Testis (tissue), 3 donors: ENCODE measurements around the gene ZNF775. TPM values are rescaled to one million over a fixed set of nuclear protein-coding genes. Genes with fewer than 3 reads are reported as not detected.

Experiments used
- DNase-seq: peaks from one replicate; pipeline ENCODE4 v3.0.0-alpha.2; 2019
- H3K27ac ChIP-seq, 2 donors: fragments of 200-600 bp; sonication (generic); one replicate each; pipeline ENCODE4 v1.5.1; 2019
- H3K27me3 ChIP-seq: fragments of 200-600 bp; sonication (generic); one replicate; pipeline ENCODE4 v1.5.1; 2019
- H3K36me3 ChIP-seq: fragments of 200-600 bp; sonication (generic); one replicate; pipeline ENCODE4 v1.5.1; 2017; ENCODE audit warnings: low read depth; ENCODE audit errors: missing control alignments
- H3K4me1 ChIP-seq: fragments of 200-600 bp; sonication (generic); one replicate; pipeline ENCODE4 v1.5.1; 2019
- H3K4me3 ChIP-seq, 2 donors: fragments of 200-600 bp; sonication (generic); one replicate each; pipeline ENCODE4 v1.5.1; 2017 to 2019
- H3K9me3 ChIP-seq: fragments of 200-600 bp; sonication (generic); one replicate; pipeline ENCODE4 v1.5.1; 2017
- POLR2A ChIP-seq: fragments of 450-650 bp; IDR thresholded peaks from one replicate; pipeline ENCODE4 v1.6.1; 2017; ENCODE audit warnings: antibody characterized with exemption, mild to moderate bottlenecking, moderate library complexity
- WGBS, 2 donors: methylation state at CpG; one replicate each; pipeline ENCODE4 v1.1.5; 2018; 5-methylcytosine and 5-hydroxymethylcytosine counted together
- intact Hi-C: fragments of 100-400 bp; cut with DNase I; formaldehyde crosslinking; loops from one replicate; pipeline ENCODE4 v1.15.1; 2023; ENCODE audit warnings: low total_unique reads
- polyA plus RNA-seq: library from polyadenylated mRNA; stranded (reverse); fragments of 350-450 nt; fragmentation: Illumina TruSeq; extraction: RNeasy Lipid Tissue Mini Kit (QIAGEN cat#74804); gene quantifications from one replicate; pipeline ENCODE4 v1.2.3, GENCODE V29; 2014; ENCODE audit warnings: low read depth, low replicate concordance; ENCODE audit not compliant: insufficient read depth
- total RNA-seq, 2 donors: library from RNA; depleted of rRNA; stranded (reverse); fragments of >200 nt; gene quantifications; one replicate each; pipeline ENCODE4 v1.2.3, GENCODE V29; 2016
- TF ChIP-seq, protein P1 (sequence below), 3 experiments: fragments of 450-650 bp in 2 of 3; fragments of 200-600 bp in 1 of 3; sonication (generic) in 1 of 3; IDR thresholded peaks; one replicate each; pipeline ENCODE4 v1.5.1; 2016 to 2019; ENCODE audit warnings: antibody characterized with exemption in 3 of 3, mild to moderate bottlenecking in 2 of 3, moderate library complexity in 1 of 3

Gene ZNF775
- total and polyA plus RNA-seq, 3 donors from 2014 or later, result 5.2 to 14.1 (median 11.0) TPM

DNA sequence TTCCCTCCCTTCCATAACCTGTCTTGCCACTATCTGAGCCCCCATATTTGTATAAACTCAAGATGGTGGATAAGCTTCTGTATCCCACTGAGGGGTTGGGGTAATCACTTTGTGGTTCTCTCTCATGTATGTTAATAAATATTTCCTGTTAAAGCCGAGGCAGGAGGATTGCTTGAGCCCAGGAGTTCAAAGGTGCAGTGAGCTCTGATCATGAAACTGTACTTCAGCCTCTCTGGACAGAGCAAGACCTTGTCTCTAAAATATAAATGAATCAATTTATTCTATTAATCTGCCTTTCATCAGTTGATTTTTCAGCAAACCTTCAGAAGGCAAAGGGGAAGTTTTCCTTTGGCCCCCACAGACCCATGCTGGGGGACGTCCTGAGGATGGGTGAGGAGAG lies 35.9 kb upstream of the ZNF775 start:
- no peak for DNase-seq
- TF ChIP-seq POLR2A, result no peak
- TF ChIP-seq, protein P1, sequence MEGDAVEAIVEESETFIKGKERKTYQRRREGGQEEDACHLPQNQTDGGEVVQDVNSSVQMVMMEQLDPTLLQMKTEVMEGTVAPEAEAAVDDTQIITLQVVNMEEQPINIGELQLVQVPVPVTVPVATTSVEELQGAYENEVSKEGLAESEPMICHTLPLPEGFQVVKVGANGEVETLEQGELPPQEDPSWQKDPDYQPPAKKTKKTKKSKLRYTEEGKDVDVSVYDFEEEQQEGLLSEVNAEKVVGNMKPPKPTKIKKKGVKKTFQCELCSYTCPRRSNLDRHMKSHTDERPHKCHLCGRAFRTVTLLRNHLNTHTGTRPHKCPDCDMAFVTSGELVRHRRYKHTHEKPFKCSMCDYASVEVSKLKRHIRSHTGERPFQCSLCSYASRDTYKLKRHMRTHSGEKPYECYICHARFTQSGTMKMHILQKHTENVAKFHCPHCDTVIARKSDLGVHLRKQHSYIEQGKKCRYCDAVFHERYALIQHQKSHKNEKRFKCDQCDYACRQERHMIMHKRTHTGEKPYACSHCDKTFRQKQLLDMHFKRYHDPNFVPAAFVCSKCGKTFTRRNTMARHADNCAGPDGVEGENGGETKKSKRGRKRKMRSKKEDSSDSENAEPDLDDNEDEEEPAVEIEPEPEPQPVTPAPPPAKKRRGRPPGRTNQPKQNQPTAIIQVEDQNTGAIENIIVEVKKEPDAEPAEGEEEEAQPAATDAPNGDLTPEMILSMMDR (IDR thresholded peaks at IDR 0.05), result no peak
- H3K27me3 ChIP-seq, result no peaks in the 10 kb centered on the region
- H3K4me3 ChIP-seq, result no peak overlapping the region
- no peaks in the 10 kb centered on the region for H3K9me3 ChIP-seq
- intact Hi-C loops, result no loop called here
- 86 to 93% methylated on average over 2 of the region's 2 CpGs for WGBS, 2 donors
- H3K36me3 ChIP-seq, result no peaks in the 10 kb centered on the region
- no peak overlapping the region for H3K27ac ChIP-seq
- H3K4me1 ChIP-seq, result peaks cover 21% of the 10 kb centered on the region

DNA sequence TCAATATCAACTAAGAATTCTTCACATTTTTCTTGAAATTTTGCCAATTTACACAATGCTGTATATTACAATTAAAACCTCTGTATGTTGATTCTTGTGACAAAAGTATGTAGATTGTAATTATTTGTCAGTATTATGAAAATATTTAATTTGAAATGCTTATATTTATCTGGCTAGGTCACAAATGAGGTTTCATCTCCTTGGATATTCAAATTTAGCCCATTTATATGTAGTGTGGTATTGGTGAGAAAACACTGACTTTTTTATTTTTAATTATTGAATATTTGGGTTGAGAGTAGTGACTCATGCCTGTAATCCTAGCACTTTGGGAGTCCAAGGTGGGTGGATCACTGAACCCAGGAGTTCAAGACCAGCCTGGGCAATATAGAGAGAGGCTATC lies 34.8 kb upstream of the ZNF775 start:
- no peaks in the 10 kb centered on the region for H3K36me3 ChIP-seq
- intact Hi-C loops, result no loop called here
- H3K9me3 ChIP-seq, result no peaks in the 10 kb centered on the region
- H3K27me3 ChIP-seq, result no peaks in the 10 kb centered on the region
- H3K4me1 ChIP-seq, result peaks cover 21% of the 10 kb centered on the region
- H3K4me3 ChIP-seq, result no peak overlapping the region
- no peak for DNase-seq
- TF ChIP-seq POLR2A, result no peak
- TF ChIP-seq, protein P1 (IDR thresholded peaks at IDR 0.05), result no peak
- H3K27ac ChIP-seq, result no peak overlapping the region

DNA sequence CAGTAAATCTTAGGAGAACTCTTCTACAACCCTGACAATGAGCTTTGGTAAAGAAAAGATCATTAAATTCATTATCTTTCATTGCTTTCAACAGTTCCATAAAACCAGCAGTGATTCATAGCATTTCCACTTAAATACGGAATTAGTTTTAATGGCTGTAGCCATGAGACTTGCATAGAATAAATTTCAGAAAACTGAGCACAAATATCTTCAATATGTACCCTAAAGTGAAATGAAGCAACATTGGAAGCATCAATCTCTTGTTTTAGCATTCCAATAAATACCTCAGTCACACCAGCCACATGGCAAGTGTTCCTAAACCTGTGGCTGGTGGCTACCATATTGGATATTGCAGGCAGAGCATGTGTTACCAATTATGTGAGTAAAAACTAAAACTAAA lies 34.1 kb upstream of the ZNF775 start:
- H3K9me3 ChIP-seq, result no peaks in the 10 kb centered on the region
- H3K4me1 ChIP-seq, result peaks cover 16% of the 10 kb centered on the region
- 74% methylated on average over 1 of the region's 1 CpG for WGBS, 2 donors
- DNase-seq, result no peak
- intact Hi-C loops, result no loop called here
- H3K4me3 ChIP-seq, result no peak overlapping the region
- H3K27ac ChIP-seq, result no peak overlapping the region
- no peaks in the 10 kb centered on the region for H3K36me3 ChIP-seq
- TF ChIP-seq, protein P1 (IDR thresholded peaks at IDR 0.05), result no peak
- no peak for TF ChIP-seq POLR2A
- no peaks in the 10 kb centered on the region for H3K27me3 ChIP-seq

DNA sequence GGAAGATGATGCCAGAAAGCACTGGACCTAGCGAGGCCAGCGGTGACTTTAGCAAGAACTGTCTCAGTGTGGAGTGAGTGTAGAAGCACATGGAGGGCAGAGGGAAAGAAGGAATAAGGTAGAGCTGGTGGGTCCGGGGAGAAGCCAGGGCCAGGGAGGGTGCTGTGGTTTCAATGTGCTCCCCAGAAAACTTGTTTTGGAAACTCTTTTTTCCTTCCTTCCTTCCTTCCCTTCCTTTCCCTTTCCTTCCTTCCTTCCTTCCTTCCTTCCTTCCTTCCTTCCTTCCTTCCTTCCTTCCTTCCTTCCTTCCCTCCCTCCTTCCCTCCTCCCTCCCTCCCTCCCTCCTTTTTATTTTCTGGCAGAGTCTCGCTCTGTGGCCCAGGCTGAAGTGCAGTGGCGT lies 32.2 kb upstream of the ZNF775 start:
- Histone ChIP-seq H3K36me3 (no peaks in the 10 kb centered on the region), H3K4me1 (no peaks in the 10 kb centered on the region), H3K27me3 (no peaks in the 10 kb centered on the region), H3K4me3 (no peak overlapping the region), H3K9me3 (no peaks in the 10 kb centered on the region), H3K27ac (no peak overlapping the region)
- DNase-seq, result no peak
- WGBS, 2 donors, result 86 to 95% methylated on average over 5 of the region's 5 CpGs
- intact Hi-C loops, result no loop called here
- TF ChIP-seq POLR2A, result no peak
- TF ChIP-seq, protein P1 (IDR thresholded peaks at IDR 0.05), result no peak

DNA sequence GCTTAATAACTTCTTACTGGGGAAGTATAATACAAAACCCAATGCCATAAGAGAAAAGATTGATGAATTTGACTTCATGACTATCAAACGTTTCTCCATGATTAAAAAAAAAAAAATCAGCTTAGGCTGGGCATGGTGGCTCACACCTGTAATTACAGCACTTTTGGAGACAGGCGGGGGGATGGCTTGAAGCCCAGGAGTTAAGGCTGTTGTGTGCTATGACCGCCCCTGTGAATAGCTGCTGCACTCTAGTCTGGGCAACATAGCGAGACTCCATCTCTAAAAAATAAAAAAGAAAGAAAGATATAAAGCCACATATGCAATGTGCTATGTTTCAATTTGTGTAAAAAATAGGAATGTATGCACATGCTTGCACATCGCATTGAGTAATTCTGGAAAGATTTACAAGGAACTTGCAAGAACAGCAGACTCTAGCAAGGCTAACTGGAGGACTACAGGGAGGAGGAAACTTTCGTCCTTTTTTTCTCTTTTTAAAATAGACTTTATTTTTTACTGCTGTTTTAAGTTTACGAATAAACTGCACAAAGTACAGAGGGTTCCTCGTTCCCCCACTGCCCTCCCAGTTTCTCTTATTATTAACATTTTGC lies 27.4 kb upstream of the ZNF775 start:
- Histone ChIP-seq H3K36me3 (no peaks in the 10 kb centered on the region), H3K4me3 (no peak overlapping the region), H3K27ac (no peak overlapping the region), H3K9me3 (no peaks in the 10 kb centered on the region), H3K27me3 (no peaks in the 10 kb centered on the region), H3K4me1 (no peaks in the 10 kb centered on the region)
- intact Hi-C loops, result no loop called here
- DNase-seq, result no peak
- TF ChIP-seq POLR2A, result no peak
- TF ChIP-seq, protein P1 (IDR thresholded peaks at IDR 0.05), result no peak
- 64 to 70% methylated on average over 8 of the region's 8 CpGs for WGBS, 2 donors
